ENCODE results near the gene GLRX.

Gene GLRX

GRCh38 chr5:95822542-95823181, at the start of gene GLRX:
Gene GLRX (minus strand): TSS chr5:95822726. CDS start chr5:95822662, 64 bp downstream.
- DNase-seq = peak; percentile 44

- no peak for DNase-seq
Observed at GRCh38 chr5:95871146-95871806, 48.8 kb upstream of the GLRX start.

- no peak for DNase-seq
Observed at GRCh38 chr5:95870105-95870672, 47.7 kb upstream of the GLRX start.

GRCh38 chr5:95869173-95869855, 46.8 kb upstream of the GLRX start:
- DNase-seq = peak; percentile 34

GRCh38 chr5:95868136-95868535, 45.6 kb upstream of the GLRX start:
- no peak for DNase-seq

GRCh38 chr5:95866435-95867040, 44.0 kb upstream of the GLRX start:
- DNase-seq = no peak

GRCh38 chr5:95864944-95865504, 42.5 kb upstream of the GLRX start:
- no peak for DNase-seq

GRCh38 chr5:95864456-95864855, 41.9 kb upstream of the GLRX start:
- no peak for DNase-seq

- no peak for DNase-seq
Observed at GRCh38 chr5:95863383-95863757, 40.8 kb upstream of the GLRX start.

GRCh38 chr5:95862671-95863382, 40.3 kb upstream of the GLRX start:
- DNase-seq = no peak

GRCh38 chr5:95861864-95862561, 39.5 kb upstream of the GLRX start:
- no peak for DNase-seq

GRCh38 chr5:95861221-95861863, 38.8 kb upstream of the GLRX start:
- DNase-seq = no peak

GRCh38 chr5:95859661-95860060, 37.1 kb upstream of the GLRX start:
- no peak for DNase-seq

- peak; percentile 88 for DNase-seq
Observed at GRCh38 chr5:95858661-95859595, 36.4 kb upstream of the GLRX start.

GRCh38 chr5:95858023-95858461, 35.5 kb upstream of the GLRX start:
- no peak for DNase-seq

GRCh38 chr5:95857185-95857945, 34.8 kb upstream of the GLRX start:
- no peak for DNase-seq

GRCh38 chr5:95856501-95856981, 34.0 kb upstream of the GLRX start:
- DNase-seq = no peak

- DNase-seq = no peak
Observed at GRCh38 chr5:95853490-95853889, 31.0 kb upstream of the GLRX start.

- DNase-seq = no peak
Observed at GRCh38 chr5:95852567-95852966, 30.0 kb upstream of the GLRX start.
